Endothelial cell of umbilical vein (primary cell): Measurements from ENCODE around the gene RTN4. TPM values are rescaled to one million over a fixed set of nuclear protein-coding genes. Genes with fewer than 3 reads are reported as not detected.

Experiments
- BruUV-seq: library from RNA; stranded (reverse); fragments of 400-500 nt; replicated peaks from 2 replicates; lab custom pipeline; 2021; lab: Mats Ljungman, UMichigan
- CTCF ChIA-PET: fragments of 300-600, 350-600 bp; sonication (Branson Sonifier 250); formaldehyde crosslinking; loops from one replicate; lab custom pipeline; 2021; ENCODE audit warnings: antibody characterized with exemption, inconsistent platforms; lab: Charles Lee
- POLR2A ChIA-PET: fragments of 300-600, 350-600 bp; sonication (Branson Sonifier 250); formaldehyde crosslinking; loops from one replicate; lab custom pipeline; 2021; ENCODE audit warnings: antibody characterized with exemption, inconsistent platforms; lab: Charles Lee
- DNase-seq: peaks from one replicate; pipeline ENCODE4 v3.0.0-alpha.2; 2011; ENCODE audit warnings: low read depth, low spot score
- FAIRE-seq: peaks from 2 replicates; lab custom pipeline; 2011; peaks lifted over from hg19 to GRCh38; lab: Jason Lieb, UNC
- H2AFZ ChIP-seq: 2 replicates; pipeline ENCODE4 v1.6.0; 2012; ENCODE audit warnings: low read depth, low read length, control low read depth, inconsistent platforms
- H3K27ac ChIP-seq: 2 replicates; pipeline ENCODE4 v1.5.1; 2011; ENCODE audit warnings: low read depth, mild to moderate bottlenecking, control low read depth, low read length, moderate library complexity; ENCODE audit not compliant: insufficient read depth
- H3K27me3 ChIP-seq, 2 experiments: 2 replicates each; pipeline versions ENCODE4 v1.6.0 to v1.6.1; 2011; ENCODE audit warnings: low read length in 2 of 2, mixed read lengths in 1 of 2; ENCODE audit not compliant: control insufficient read depth in 2 of 2, insufficient read depth in 2 of 2
- H3K36me3 ChIP-seq, 2 experiments: 2 replicates in 1 of 2; 3 replicates in 1 of 2; pipeline ENCODE4 v1.5.1; 2011; ENCODE audit warnings: low read length in 2 of 2, mild to moderate bottlenecking in 1 of 2, moderate library complexity in 1 of 2; ENCODE audit not compliant: control insufficient read depth in 2 of 2, insufficient read depth in 2 of 2; ENCODE audit errors: extremely low read depth in 1 of 2
- H3K4me1 ChIP-seq: 3 replicates; pipeline ENCODE4 v1.5.1; 2011; ENCODE audit warnings: mild to moderate bottlenecking, low read length; ENCODE audit not compliant: control insufficient read depth, insufficient read depth; ENCODE audit errors: extremely low read depth
- H3K4me2 ChIP-seq: 2 replicates; pipeline ENCODE4 v1.6.1; 2011; ENCODE audit warnings: low read length, control low read depth, mixed read lengths; ENCODE audit not compliant: insufficient read depth
- H3K4me3 ChIP-seq, 3 experiments: fragments of 200-600 bp in 1 of 3; sonication (generic), shearing (Covaris generic) in 1 of 3; replicated peaks in 1 of 3; 2 replicates each; pipeline ENCODE4 v1.5.1; 2011 to 2016; ENCODE audit warnings: control low read depth in 3 of 3, low read length in 3 of 3, mild to moderate bottlenecking in 2 of 3, inconsistent platforms in 1 of 3, low read depth in 1 of 3, moderate library complexity in 1 of 3; ENCODE audit not compliant: insufficient read depth in 1 of 3
- H3K79me2 ChIP-seq: 2 replicates; pipeline ENCODE4 v1.6.0; 2012; ENCODE audit warnings: low read length, inconsistent platforms; ENCODE audit not compliant: control insufficient read depth, insufficient read depth
- H3K9ac ChIP-seq: replicated peaks from 2 replicates; pipeline ENCODE3; 2011; ENCODE audit warnings: low read length, control low read depth; ENCODE audit not compliant: insufficient read depth; ENCODE audit errors: extremely low read depth
- H3K9me1 ChIP-seq: replicated peaks from 3 replicates; pipeline ENCODE4 v1.6.0; 2011; ENCODE audit warnings: mild to moderate bottlenecking, low read length; ENCODE audit not compliant: control insufficient read depth, insufficient read depth; ENCODE audit errors: extremely low read depth
- H3K9me3 ChIP-seq: replicated peaks from 2 replicates; pipeline ENCODE4 v1.5.1; 2012; ENCODE audit warnings: low read length, inconsistent platforms; ENCODE audit not compliant: control insufficient read depth, insufficient read depth
- H4K20me1 ChIP-seq: replicated peaks from 2 replicates; pipeline ENCODE3; 2011; ENCODE audit warnings: mild to moderate bottlenecking, low read length; ENCODE audit not compliant: control insufficient read depth, insufficient read depth; ENCODE audit errors: extremely low read depth
- MAX ChIP-seq: IDR thresholded peaks from 2 replicates; pipeline ENCODE4 v1.6.1; 2011; ENCODE audit not compliant: insufficient read depth, insufficient read length
- MYC ChIP-seq: IDR thresholded peaks from one replicate; pipeline ENCODE4 v1.6.1; 2011; ENCODE audit warnings: mild to moderate bottlenecking, low read depth, low read length
- POLR2A ChIP-seq: IDR thresholded peaks from 2 replicates; pipeline ENCODE4 v1.6.1; 2012; ENCODE audit warnings: low read depth, mild to moderate bottlenecking, control low read depth, low read length
- POLR2AphosphoS5 ChIP-seq: IDR thresholded peaks from 2 replicates; pipeline ENCODE4 v1.6.1; 2012; ENCODE audit warnings: low read depth, mild to moderate bottlenecking, control low read depth, low read length, moderate library complexity; ENCODE audit not compliant: insufficient read depth
- dilution Hi-C: fragments of 300-500 bp; cut with MboI; formaldehyde crosslinking; loops from one replicate; pipeline ENCODE4 v1.15.0; 2019; ENCODE audit warnings: low sequenced_read_pairs; ENCODE audit not compliant: extremely low pct_ligation_motif_present
- intact Hi-C: fragments of 100-400 bp; cut with micrococcal nuclease; formaldehyde crosslinking; loops from one replicate; pipeline ENCODE4 v1.10.0; 2022
- polyA plus RNA-seq, 4 experiments: library from polyadenylated mRNA; depleted of rRNA in 3 of 4; stranded (reverse) in 3 of 4; unstranded in 1 of 4; fragments of >200 nt; gene quantifications; 2 replicates each; pipeline versions ENCODE4 v1.2.1 to v1.2.3, GENCODE V29; 2011 to 2012; ENCODE audit warnings: missing spikeins in 1 of 4
- total RNA-seq: library from RNA; stranded (reverse); gene quantifications from 2 replicates; pipeline ENCODE4 v1.2.3, GENCODE V29; 2021
- TF ChIP-seq, protein P1 (sequence below), 2 donors: IDR thresholded peaks; 1 replicate in 1 of 2; 2 replicates in 1 of 2; pipeline ENCODE4 v1.5.1; 2011; ENCODE audit warnings: low read length in 2 of 2, mild to moderate bottlenecking in 2 of 2, moderate library complexity in 2 of 2, control low read depth in 1 of 2, inconsistent platforms in 1 of 2, low read depth in 1 of 2; ENCODE audit not compliant: insufficient read depth in 1 of 2; ENCODE audit errors: extremely low read depth in 1 of 2

RTN4 gene
- total and polyA plus RNA-seq, 2 donors (not counting 3 experiments of a cell fraction or from before 2014, with no cell fraction given): 253 to 486 TPM

- dilution Hi-C loops: no loop called here
- ChIA-PET POLR2A (no interaction called here), CTCF (interaction anchor here (0.9 to 1.2 kb wide), 2 partner anchors 9 to 106 kb away, joined by 3 to 5 read pairs; no protein-coding TSS in a partner anchor)
- Histone ChIP-seq H3K9ac (no peak overlapping the region), H3K79me2 (peaks cover 100% of the 10 kb centered on the region), H3K27ac (no peak overlapping the region), H3K4me3 (no peak overlapping the region), H3K4me2 (no peak overlapping the region), H3K9me1 (peaks cover 4% of the 10 kb centered on the region), H3K9me3 (no peaks in the 10 kb centered on the region), H3K36me3 (no peaks in the 10 kb centered on the region), H2AFZ (no peak overlapping the region), H3K27me3 (no peaks in the 10 kb centered on the region), H3K4me1 (peaks cover 9% of the 10 kb centered on the region), H4K20me1 (peaks cover 57% of the 10 kb centered on the region)
- DNase-seq: no peak
- no peak for TF ChIP-seq POLR2AphosphoS5
- TF ChIP-seq, protein P1, sequence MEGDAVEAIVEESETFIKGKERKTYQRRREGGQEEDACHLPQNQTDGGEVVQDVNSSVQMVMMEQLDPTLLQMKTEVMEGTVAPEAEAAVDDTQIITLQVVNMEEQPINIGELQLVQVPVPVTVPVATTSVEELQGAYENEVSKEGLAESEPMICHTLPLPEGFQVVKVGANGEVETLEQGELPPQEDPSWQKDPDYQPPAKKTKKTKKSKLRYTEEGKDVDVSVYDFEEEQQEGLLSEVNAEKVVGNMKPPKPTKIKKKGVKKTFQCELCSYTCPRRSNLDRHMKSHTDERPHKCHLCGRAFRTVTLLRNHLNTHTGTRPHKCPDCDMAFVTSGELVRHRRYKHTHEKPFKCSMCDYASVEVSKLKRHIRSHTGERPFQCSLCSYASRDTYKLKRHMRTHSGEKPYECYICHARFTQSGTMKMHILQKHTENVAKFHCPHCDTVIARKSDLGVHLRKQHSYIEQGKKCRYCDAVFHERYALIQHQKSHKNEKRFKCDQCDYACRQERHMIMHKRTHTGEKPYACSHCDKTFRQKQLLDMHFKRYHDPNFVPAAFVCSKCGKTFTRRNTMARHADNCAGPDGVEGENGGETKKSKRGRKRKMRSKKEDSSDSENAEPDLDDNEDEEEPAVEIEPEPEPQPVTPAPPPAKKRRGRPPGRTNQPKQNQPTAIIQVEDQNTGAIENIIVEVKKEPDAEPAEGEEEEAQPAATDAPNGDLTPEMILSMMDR (IDR thresholded peaks at IDR 0.05; ENCODE audit: extremely low read depth in 1 of 2, insufficient read depth in 1 of 2, low read depth in 1 of 2, low read length in 2 of 2): no peak
- TF ChIP-seq MYC: no peak
- TF ChIP-seq MAX: no peak
- no peak for TF ChIP-seq POLR2A
- BruUV-seq: no TSS peak
- FAIRE-seq: no peak
- intact Hi-C loops: no loop called here
These were observed 43.9 kb downstream of the RTN4 start for GRCh38 chr2:55006306-55006705.
